Subcutaneous adipose tissue (tissue), 4 donors: ENCODE measurements around the gene SUN1. TPM values are rescaled to one million over a fixed set of nuclear protein-coding genes. Genes with fewer than 3 reads are reported as not detected.

Experiments used
- CTCF ChIP-seq: fragments of 450-650 bp; IDR thresholded peaks from one replicate; pipeline ENCODE4 v1.5.1; 2016; ENCODE audit warnings: low read depth, mild to moderate bottlenecking, control low read depth, antibody characterized with exemption, moderate library complexity
- total RNA-seq, 4 donors: library from RNA; depleted of rRNA; stranded (reverse); fragments of >200 nt; gene quantifications; one replicate each; pipeline ENCODE4 v1.1.0, GENCODE V29; 2016

Gene SUN1
- 100 to 1,000 TPM; 103 to 239 (median 166) TPM for total RNA-seq

- no peak for TF ChIP-seq CTCF
Observed at GRCh38 chr7:832167-832967, at the start of gene SUN1. Gene SUN1, plus strand, starts transcription at chr7:832476. Its CDS starts 49 bp downstream, at chr7:832525.

GRCh38 chr7:782718-783449 is 49.4 kb upstream of the SUN1 start:
- TF ChIP-seq CTCF = no peak

GRCh38 chr7:783556-784490 is 48.5 kb upstream of the SUN1 start:
- no peak for TF ChIP-seq CTCF

GRCh38 chr7:784971-785370 is 47.3 kb upstream of the SUN1 start:
- no peak for TF ChIP-seq CTCF

- TF ChIP-seq CTCF = no peak
Observed at GRCh38 chr7:785416-785815, 46.9 kb upstream of the SUN1 start.

- no peak for TF ChIP-seq CTCF
Observed at GRCh38 chr7:786472-787255, 45.6 kb upstream of the SUN1 start.
